Activated T-helper 17 cell treated with anti-CD3 and anti-CD28 coated beads, Interleukin-2, amount 50 U/mL, for 72 hours (primary cell): Measurements from ENCODE around the gene CSNK1A1L. TPM values are rescaled to one million over a fixed set of nuclear protein-coding genes. Genes with fewer than 3 reads are reported as not detected.

Source experiments
- ATAC-seq: fragments of 150-1000 bp; cut with Tn5 transposase; replicated peaks from 2 replicates; pipeline ENCODE4 v1.10.0; 2021; ENCODE audit warnings: mild to moderate bottlenecking, moderate library complexity
- H3K27ac Mint-ChIP-seq: one replicate; pipeline ENCODE4 v1.8.0; 2022; ENCODE audit warnings: mixed read lengths
- H3K27me3 Mint-ChIP-seq: one replicate; pipeline ENCODE4 v1.8.0; 2022; ENCODE audit warnings: mixed read lengths
- H3K36me3 Mint-ChIP-seq: one replicate; pipeline ENCODE4 v1.8.0; 2022; ENCODE audit warnings: low read depth, mild to moderate bottlenecking, mixed read lengths
- H3K4me1 Mint-ChIP-seq: one replicate; pipeline ENCODE4 v1.8.0; 2022; ENCODE audit warnings: mixed read lengths
- H3K4me3 Mint-ChIP-seq: one replicate; pipeline ENCODE4 v1.8.0; 2022; ENCODE audit warnings: mild to moderate bottlenecking, mixed read lengths
- H3K9me3 Mint-ChIP-seq: one replicate; pipeline ENCODE4 v1.8.0; 2022; ENCODE audit warnings: mixed read lengths
- total RNA-seq, 2 donors: library from RNA; stranded (reverse); gene quantifications; one replicate each; pipeline ENCODE4 v1.2.3, GENCODE V29; 2022

CSNK1A1L gene
- total RNA-seq, 2 donors from 2014 or later, result not detected

DNA sequence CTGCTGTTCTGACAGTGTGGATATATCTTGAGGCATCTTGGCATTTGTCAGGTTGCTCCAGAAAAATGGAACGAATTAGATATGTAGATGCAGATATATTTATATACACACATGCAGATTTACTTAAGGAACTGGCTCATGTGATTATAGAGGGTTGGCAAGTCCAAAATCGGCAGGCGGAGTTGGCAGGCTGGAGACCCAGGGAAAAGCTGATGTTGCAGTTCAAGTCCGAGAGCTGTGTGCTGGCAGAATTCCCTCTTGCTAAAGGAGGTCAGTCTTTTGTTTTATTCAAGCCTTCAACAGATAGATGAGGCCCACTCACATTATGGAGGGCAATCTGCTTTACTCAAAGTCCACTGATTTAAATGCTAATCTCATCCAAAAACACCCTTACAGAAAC, 24.4 kb upstream of the CSNK1A1L start:
- no peaks in the 10 kb centered on the region for H3K9me3 Mint-ChIP-seq
- no peak for ATAC-seq
- no peak overlapping the region for H3K27ac Mint-ChIP-seq
- H3K4me3 Mint-ChIP-seq, result no peak overlapping the region
- peaks cover 5% of the 10 kb centered on the region for H3K27me3 Mint-ChIP-seq
- H3K36me3 Mint-ChIP-seq, result no peaks in the 10 kb centered on the region
- H3K4me1 Mint-ChIP-seq, result no peaks in the 10 kb centered on the region

DNA sequence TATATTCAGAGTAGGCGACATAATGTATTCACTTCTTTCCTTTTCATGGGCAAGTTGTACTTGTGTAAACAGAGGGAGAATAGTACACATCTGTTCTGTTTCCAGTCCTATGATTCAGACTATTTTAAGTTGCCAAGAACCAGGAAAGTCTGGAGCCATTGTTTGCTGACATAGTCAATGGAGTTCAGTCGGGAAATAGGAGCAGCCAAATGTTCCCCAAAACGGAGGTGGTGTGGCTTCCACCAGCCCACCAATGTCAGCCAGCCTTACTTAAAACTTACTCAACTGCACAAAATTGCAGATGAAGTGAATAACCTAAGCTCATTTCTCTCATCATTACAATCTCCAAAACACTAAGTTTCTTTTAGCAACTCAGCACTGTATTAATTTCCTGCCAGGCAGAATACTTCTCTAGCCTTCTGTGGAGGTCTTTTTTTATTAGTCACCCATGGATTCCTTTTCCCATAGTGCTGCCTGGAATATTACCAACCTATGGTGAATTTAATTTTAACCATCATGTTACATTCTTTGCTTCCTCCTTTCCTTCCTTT, 22.3 kb upstream of the CSNK1A1L start:
- no peak for ATAC-seq
- Mint-ChIP-seq H3K27me3 (peaks cover 6% of the 10 kb centered on the region), H3K27ac (no peak overlapping the region), H3K4me3 (no peak overlapping the region), H3K4me1 (no peaks in the 10 kb centered on the region), H3K36me3 (no peaks in the 10 kb centered on the region), H3K9me3 (no peaks in the 10 kb centered on the region)

DNA sequence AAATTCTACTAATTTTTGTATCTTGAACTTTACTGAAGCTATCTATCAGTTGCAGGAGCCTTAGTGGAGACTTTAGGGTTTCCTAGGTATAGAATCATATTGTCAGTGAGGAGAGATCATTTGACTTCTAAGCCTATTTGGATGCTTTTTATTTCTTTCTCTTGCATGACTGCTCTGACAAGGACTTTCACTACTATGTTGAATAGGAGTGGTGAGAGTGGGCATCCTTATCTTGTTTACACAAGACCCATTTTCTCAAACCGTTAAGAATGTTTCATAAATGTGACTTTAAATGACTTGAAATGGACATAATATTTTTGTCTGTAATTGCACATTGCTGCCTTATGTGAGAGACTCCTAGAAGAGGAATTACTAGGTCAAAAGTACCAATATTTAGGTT, 17.9 kb upstream of the CSNK1A1L start:
- no peaks in the 10 kb centered on the region for H3K36me3 Mint-ChIP-seq
- no peaks in the 10 kb centered on the region for H3K4me1 Mint-ChIP-seq
- no peak for ATAC-seq
- H3K27me3 Mint-ChIP-seq, result peaks cover 9% of the 10 kb centered on the region
- H3K4me3 Mint-ChIP-seq, result no peak overlapping the region
- no peak overlapping the region for H3K27ac Mint-ChIP-seq
- H3K9me3 Mint-ChIP-seq, result no peaks in the 10 kb centered on the region

GRCh38 chr13:37118016-37118415, 12.6 kb upstream of the CSNK1A1L start:
- Mint-ChIP-seq H3K4me3 (no peak overlapping the region), H3K9me3 (no peaks in the 10 kb centered on the region), H3K4me1 (no peaks in the 10 kb centered on the region), H3K36me3 (no peaks in the 10 kb centered on the region), H3K27me3 (peaks cover 8% of the 10 kb centered on the region), H3K27ac (no peak overlapping the region)
- ATAC-seq, result no peak

DNA sequence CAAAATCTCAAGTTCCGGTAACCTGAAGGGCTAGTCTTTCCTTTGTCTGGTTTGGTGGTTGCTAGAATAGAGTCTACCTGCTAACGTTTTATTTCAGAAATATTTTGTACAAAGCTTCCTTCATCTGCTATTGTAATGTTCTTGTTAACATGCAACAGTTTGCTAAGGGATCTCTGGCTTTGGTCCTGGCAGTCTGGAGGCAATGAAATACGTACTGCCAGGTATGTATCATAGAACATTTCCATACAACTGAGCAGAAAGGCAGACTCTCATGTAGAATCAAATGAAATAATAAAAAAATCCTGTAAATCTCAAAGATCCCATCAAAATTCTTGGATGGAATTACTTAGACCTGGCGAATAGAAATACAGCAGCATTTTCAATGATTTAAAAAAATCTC, 8.8 kb upstream of the CSNK1A1L start:
- Mint-ChIP-seq H3K9me3 (no peaks in the 10 kb centered on the region), H3K27ac (no peak overlapping the region), H3K27me3 (peaks cover 3% of the 10 kb centered on the region), H3K4me1 (no peaks in the 10 kb centered on the region), H3K36me3 (no peaks in the 10 kb centered on the region), H3K4me3 (no peak overlapping the region)
- ATAC-seq, result no peak

GRCh38 chr13:37113534-37113933, 8.1 kb upstream of the CSNK1A1L start:
- Mint-ChIP-seq H3K4me3 (no peak overlapping the region), H3K9me3 (no peaks in the 10 kb centered on the region), H3K36me3 (no peaks in the 10 kb centered on the region), H3K27me3 (peaks cover 3% of the 10 kb centered on the region), H3K27ac (no peak overlapping the region), H3K4me1 (no peaks in the 10 kb centered on the region)
- ATAC-seq, result no peak

GRCh38 chr13:37109051-37109678, 3.7 kb upstream of the CSNK1A1L start:
- no peak overlapping the region for H3K27ac Mint-ChIP-seq

DNA sequence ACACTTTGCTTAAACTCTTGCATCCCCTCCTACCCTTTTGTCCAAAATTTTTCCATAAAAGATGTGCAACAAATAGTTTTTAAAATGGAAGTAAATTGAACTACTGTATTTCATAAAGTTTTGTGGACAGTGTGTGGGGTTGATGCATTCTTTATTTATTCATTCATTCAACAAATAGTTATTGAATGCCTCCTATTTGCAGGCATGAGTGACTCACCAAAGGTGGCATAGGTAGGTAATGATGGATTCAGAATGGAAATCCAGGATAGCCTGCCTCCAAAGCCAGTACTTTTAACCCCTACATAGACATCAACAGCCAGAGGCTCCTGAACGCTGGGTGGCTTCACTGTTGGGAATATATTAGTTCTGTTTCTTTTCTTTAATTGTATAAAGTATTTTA, 2.4 kb upstream of the CSNK1A1L start:
- H3K36me3 Mint-ChIP-seq, result no peaks in the 10 kb centered on the region
- no peak for ATAC-seq
- no peak overlapping the region for H3K4me3 Mint-ChIP-seq
- H3K27ac Mint-ChIP-seq, result no peak overlapping the region
- H3K27me3 Mint-ChIP-seq, result peaks cover 13% of the 10 kb centered on the region
- H3K4me1 Mint-ChIP-seq, result no peaks in the 10 kb centered on the region
- H3K9me3 Mint-ChIP-seq, result no peaks in the 10 kb centered on the region

More at GRCh38 chr13:37109051-37109678, 3.7 kb upstream of the CSNK1A1L start:
- H3K4me3 Mint-ChIP-seq, result no peak overlapping the region
- ATAC-seq, result no peak
- H3K36me3 Mint-ChIP-seq, result no peaks in the 10 kb centered on the region
- no peaks in the 10 kb centered on the region for H3K9me3 Mint-ChIP-seq
- no peaks in the 10 kb centered on the region for H3K4me1 Mint-ChIP-seq
- peaks cover 12% of the 10 kb centered on the region for H3K27me3 Mint-ChIP-seq

- no peaks in the 10 kb centered on the region for H3K36me3 Mint-ChIP-seq
- ATAC-seq, result no peak
- no peak overlapping the region for H3K27ac Mint-ChIP-seq
- no peaks in the 10 kb centered on the region for H3K9me3 Mint-ChIP-seq
- H3K4me3 Mint-ChIP-seq, result no peak overlapping the region
- H3K27me3 Mint-ChIP-seq, result peaks cover 17% of the 10 kb centered on the region
- H3K4me1 Mint-ChIP-seq, result no peaks in the 10 kb centered on the region
Measured at GRCh38 chr13:37107456-37107855, 2.0 kb upstream of the CSNK1A1L start.

DNA sequence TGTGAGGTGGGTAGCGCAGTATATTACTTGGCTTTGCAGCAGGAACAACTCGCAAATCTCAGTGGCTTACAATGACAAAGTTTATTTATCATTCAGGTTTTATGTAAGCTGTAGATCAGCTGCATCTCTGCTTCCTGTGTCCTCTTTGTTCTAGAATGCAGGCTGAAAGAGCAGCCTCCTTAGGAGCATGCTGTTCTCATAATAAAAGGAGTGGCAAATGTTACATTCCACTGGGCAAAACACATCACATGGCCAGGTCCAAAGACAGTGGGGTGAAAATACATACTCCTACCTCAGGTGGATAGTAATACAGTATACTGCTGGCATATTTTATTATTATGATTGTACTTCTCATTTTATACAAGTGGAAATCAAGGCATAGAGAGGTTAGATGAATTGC, 1.2 kb upstream of the CSNK1A1L start:
- Mint-ChIP-seq H3K4me1 (no peaks in the 10 kb centered on the region), H3K27me3 (peaks cover 17% of the 10 kb centered on the region), H3K27ac (no peak overlapping the region), H3K36me3 (no peaks in the 10 kb centered on the region), H3K9me3 (no peaks in the 10 kb centered on the region), H3K4me3 (no peak overlapping the region)
- no peak for ATAC-seq

DNA sequence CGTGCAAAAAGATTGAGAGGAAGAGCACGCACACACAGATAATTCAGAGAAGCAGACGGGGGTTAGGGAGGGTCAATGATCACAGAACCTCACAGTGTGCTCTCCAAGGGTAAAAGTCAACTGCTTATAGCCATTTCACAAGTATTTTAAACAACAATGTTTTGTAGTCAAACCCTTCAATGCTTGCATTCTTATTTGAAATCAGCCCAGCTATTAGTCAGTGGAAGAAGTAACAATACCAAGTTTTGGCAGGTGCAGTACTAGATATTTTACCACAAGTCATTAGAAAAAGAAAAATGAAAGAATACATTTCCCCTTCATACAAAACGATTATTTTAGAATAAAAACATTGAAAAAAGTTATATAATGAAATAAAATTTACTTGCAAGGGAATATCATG, 2.6 kb downstream of the CSNK1A1L start:
- H3K9me3 Mint-ChIP-seq, result no peaks in the 10 kb centered on the region
- H3K27ac Mint-ChIP-seq, result no peak overlapping the region
- H3K4me3 Mint-ChIP-seq, result no peak overlapping the region
- no peaks in the 10 kb centered on the region for H3K4me1 Mint-ChIP-seq
- peaks cover 22% of the 10 kb centered on the region for H3K27me3 Mint-ChIP-seq
- no peak for ATAC-seq
- H3K36me3 Mint-ChIP-seq, result no peaks in the 10 kb centered on the region

- no peaks in the 10 kb centered on the region for H3K4me1 Mint-ChIP-seq
- H3K27me3 Mint-ChIP-seq, result peaks cover 15% of the 10 kb centered on the region
- no peak for ATAC-seq
- no peaks in the 10 kb centered on the region for H3K36me3 Mint-ChIP-seq
- no peak overlapping the region for H3K27ac Mint-ChIP-seq
- H3K4me3 Mint-ChIP-seq, result no peak overlapping the region
- no peaks in the 10 kb centered on the region for H3K9me3 Mint-ChIP-seq
Measured at GRCh38 chr13:37101201-37101600, 4.3 kb downstream of the CSNK1A1L start.

DNA sequence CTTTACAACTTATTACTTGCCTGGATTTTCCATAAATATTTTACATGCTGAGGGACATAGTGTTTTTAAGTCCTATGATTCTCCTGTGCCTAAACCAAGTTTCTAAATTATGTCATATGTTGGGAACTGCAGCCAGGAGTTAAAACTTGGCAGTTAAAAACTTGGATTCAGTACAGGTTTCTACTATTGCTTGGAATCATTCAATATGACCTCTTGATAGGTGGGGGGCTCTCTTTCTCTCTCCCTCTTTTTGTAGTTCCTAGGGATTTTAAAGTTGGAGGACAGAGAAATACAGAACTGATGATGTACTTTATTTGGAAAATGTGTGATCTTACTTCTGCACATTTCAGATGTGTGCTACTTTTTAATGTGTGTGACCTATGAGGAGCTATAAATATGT, 4.7 kb downstream of the CSNK1A1L start:
- H3K4me1 Mint-ChIP-seq, result no peaks in the 10 kb centered on the region
- no peak overlapping the region for H3K4me3 Mint-ChIP-seq
- no peak for ATAC-seq
- H3K36me3 Mint-ChIP-seq, result no peaks in the 10 kb centered on the region
- H3K27me3 Mint-ChIP-seq, result peaks cover 12% of the 10 kb centered on the region
- H3K9me3 Mint-ChIP-seq, result no peaks in the 10 kb centered on the region
- H3K27ac Mint-ChIP-seq, result no peak overlapping the region

GRCh38 chr13:37097076-37097475, 8.4 kb downstream of the CSNK1A1L start:
- Mint-ChIP-seq H3K9me3 (no peaks in the 10 kb centered on the region), H3K4me3 (no peak overlapping the region), H3K27me3 (peaks cover 8% of the 10 kb centered on the region), H3K4me1 (no peaks in the 10 kb centered on the region), H3K36me3 (no peaks in the 10 kb centered on the region), H3K27ac (no peak overlapping the region)
- no peak for ATAC-seq

DNA sequence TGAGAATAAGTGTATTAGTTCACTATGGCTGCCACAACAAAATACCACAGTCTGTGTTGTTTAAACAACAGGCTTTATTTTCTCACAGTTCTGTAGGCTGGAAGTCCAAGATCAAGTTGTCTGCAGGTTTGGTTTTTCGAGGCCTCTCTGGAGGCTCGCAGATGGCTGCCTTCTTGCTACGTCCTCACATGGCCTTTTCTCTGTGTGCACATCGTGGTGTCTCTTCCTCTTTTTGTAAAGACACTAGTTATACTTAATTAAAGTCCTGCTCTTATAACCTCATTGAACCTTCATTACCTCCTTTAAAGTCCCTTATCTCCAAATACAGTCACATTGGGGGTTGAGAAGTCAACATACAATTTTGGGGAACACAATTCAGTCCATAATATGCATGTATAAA, 10.6 kb downstream of the CSNK1A1L start:
- Mint-ChIP-seq H3K4me3 (no peak overlapping the region), H3K27ac (no peak overlapping the region), H3K36me3 (no peaks in the 10 kb centered on the region), H3K9me3 (no peaks in the 10 kb centered on the region), H3K27me3 (peaks cover 18% of the 10 kb centered on the region), H3K4me1 (no peaks in the 10 kb centered on the region)
- no peak for ATAC-seq

- Mint-ChIP-seq H3K27me3 (peaks cover 18% of the 10 kb centered on the region), H3K36me3 (no peaks in the 10 kb centered on the region), H3K9me3 (no peaks in the 10 kb centered on the region), H3K4me1 (no peaks in the 10 kb centered on the region), H3K4me3 (no peak overlapping the region), H3K27ac (no peak overlapping the region)
- ATAC-seq, result no peak
Measured at GRCh38 chr13:37094099-37094498, 11.4 kb downstream of the CSNK1A1L start.
